ENCODE data around the gene FEN1. TPM values are rescaled to one million over a fixed set of nuclear protein-coding genes. Genes with fewer than 3 reads are reported as not detected.

FEN1 gene
- total RNA-seq, 1 donor from 2014 or later, result 9.6 TPM

GRCh38 chr11:61814247-61814957, 21.7 kb downstream of the FEN1 start:
- Histone ChIP-seq H3K27me3 (no peaks in the 10 kb centered on the region), H3K4me3 (peak overlapping the region; percentile 51 to 83), H3K4me1 (peaks cover 21% of the 10 kb centered on the region), H3K27ac (peak overlapping the region; percentile 99), H3K9me3 (no peaks in the 10 kb centered on the region), H3K36me3 (peaks cover 0 to 28% of the 10 kb centered on the region in 2 donors)
- intact Hi-C loops (cut with DNase I), result no loop called here
- no peak for DNase-seq (ENCODE audit: extremely low spot score in 2 of 2)
- no peak for TF ChIP-seq POLR2A (IDR thresholded peaks at IDR 0.05)
- no peak for TF ChIP-seq CTCF (IDR thresholded peaks at IDR 0.05)
- no peak for TF ChIP-seq POLR2AphosphoS5 (IDR thresholded peaks at IDR 0.05; ENCODE audit: insufficient read depth in 1 of 2, low read depth in 1 of 2)

- Histone ChIP-seq H3K4me3 (peak overlapping the region; percentile 51 to 83), H3K36me3 (peaks cover 0 to 21% of the 10 kb centered on the region in 2 donors), H3K27me3 (no peaks in the 10 kb centered on the region), H3K27ac (peak overlapping the region; percentile 99), H3K9me3 (no peaks in the 10 kb centered on the region), H3K4me1 (peaks cover 21% of the 10 kb centered on the region)
- TF ChIP-seq POLR2A (IDR thresholded peaks at IDR 0.05), result peak in 1 of 2 donors; percentile 97
- TF ChIP-seq CTCF (IDR thresholded peaks at IDR 0.05), result no peak
- TF ChIP-seq POLR2AphosphoS5 (IDR thresholded peaks at IDR 0.05; ENCODE audit: insufficient read depth in 1 of 2, low read depth in 1 of 2), result peak; percentile 91 to 100
- DNase-seq (ENCODE audit: extremely low spot score in 2 of 2), result peak in 1 of 2 donors; percentile 97
- intact Hi-C loops (cut with DNase I), result loop anchor here (5.0 kb wide), 2 partner anchors 77 to 157 kb away; partner anchors contain the start of gene FADS3
These were observed 22.5 kb downstream of the FEN1 start for GRCh38 chr11:61814958-61815789.

- TF ChIP-seq CTCF (IDR thresholded peaks at IDR 0.05), result no peak
- TF ChIP-seq POLR2A (IDR thresholded peaks at IDR 0.05), result no peak
- TF ChIP-seq POLR2AphosphoS5 (IDR thresholded peaks at IDR 0.05; ENCODE audit: insufficient read depth in 1 of 2, low read depth in 1 of 2), result no peak
- no peak for DNase-seq (ENCODE audit: extremely low spot score in 2 of 2)
These were observed 23.4 kb downstream of the FEN1 start for GRCh38 chr11:61815790-61816735.

GRCh38 chr11:61816736-61817455, 24.2 kb downstream of the FEN1 start, which contains the start of gene FADS1:
FADS1 (minus strand) TSS chr11:61817003; CDS start chr11:61816929, 74 bp downstream.
- TF ChIP-seq POLR2AphosphoS5 (IDR thresholded peaks at IDR 0.05; ENCODE audit: insufficient read depth in 1 of 2, low read depth in 1 of 2), result peak; percentile 17 to 74
- peak in 1 of 2 donors; percentile 39 for TF ChIP-seq POLR2A (IDR thresholded peaks at IDR 0.05)
- peak in 1 of 3 experiments; percentile 25 for TF ChIP-seq CTCF (IDR thresholded peaks at IDR 0.05)
- Histone ChIP-seq H3K36me3 (peaks cover 0 to 7% of the 10 kb centered on the region in 2 donors), H3K9me3 (no peaks in the 10 kb centered on the region), H3K27ac (peak within 1 kb of the TSS; percentile 99), H3K27me3 (no peaks in the 10 kb centered on the region), H3K4me3 (peak within 1 kb of the TSS; percentile 51 to 83), H3K4me1 (peaks cover 21% of the 10 kb centered on the region)
- intact Hi-C loops (cut with DNase I), result loop anchor here (5.0 kb wide), 2 partner anchors 75 to 155 kb away; partner anchors contain the start of gene FADS3
- no peak for DNase-seq (ENCODE audit: extremely low spot score in 2 of 2)

More at GRCh38 chr11:61815790-61816735, 23.4 kb downstream of the FEN1 start:
- intact Hi-C loops (cut with DNase I), result loop anchor here (5.0 kb wide), 2 partner anchors 76 to 156 kb away; partner anchors contain the start of gene FADS3
- peak overlapping the region; percentile 51 to 83 for H3K4me3 ChIP-seq
- H3K4me1 ChIP-seq, result peaks cover 21% of the 10 kb centered on the region
- H3K9me3 ChIP-seq, result no peaks in the 10 kb centered on the region
- H3K27ac ChIP-seq, result peak overlapping the region; percentile 99
- no peaks in the 10 kb centered on the region for H3K27me3 ChIP-seq
- H3K36me3 ChIP-seq, result peaks cover 0 to 14% of the 10 kb centered on the region in 2 donors

Measured in vagina (tissue), 2 donors.